H1 (cell line): ENCODE data around the gene CDH12. TPM values are rescaled to one million over a fixed set of nuclear protein-coding genes. Genes with fewer than 3 reads are reported as not detected.

ENCODE experiments used
- ATF3 ChIP-seq: IDR thresholded peaks from 2 replicates; pipeline ENCODE4 v1.6.1; 2011; ENCODE audit warnings: low read depth, mild to moderate bottlenecking, low read length; ENCODE audit not compliant: insufficient read depth
- FOSL1 ChIP-seq: IDR thresholded peaks from 2 replicates; pipeline ENCODE4 v1.6.1; 2011; ENCODE audit warnings: mild to moderate bottlenecking, low read depth, low read length, moderate library complexity; ENCODE audit not compliant: insufficient read depth
- MAX ChIP-seq: IDR thresholded peaks from 2 replicates; pipeline ENCODE4 v1.6.1; 2012; ENCODE audit warnings: inconsistent platforms
- polyA plus RNA-seq, 7 experiments: library from polyadenylated mRNA; depleted of rRNA in 3 of 7; stranded (reverse) in 5 of 7; unstranded in 2 of 7; fragments of >200 nt in 5 of 7; fragments of 200-250 nt in 2 of 7; gene quantifications; 1 replicate in 5 of 7; 2 replicates in 1 of 7; 4 replicates in 1 of 7; pipeline versions ENCODE4 v1.2.1 to v1.2.3, GENCODE V29; 2011 to 2013; ENCODE audit warnings: missing spikeins in 2 of 7, mixed read lengths in 2 of 7
- total RNA-seq: library from RNA; stranded (reverse); fragmentation: NEBNext Ultra II Directional; extraction: Animal tissue kit (Norgen Biotek cat#: 25700); gene quantifications from 2 replicates; pipeline ENCODE4 v1.2.1, GENCODE V29; 2021

CDH12 gene
- total and polyA plus RNA-seq, 2 of the 8 experiments (the other 6 are each of a cell fraction or from before 2014, with no cell fraction given): 0.03 TPM; not detected in 1

GRCh38 chr5:22889720-22890119 is 36.6 kb upstream of the CDH12 start (continued):
- TF ChIP-seq MAX: no peak
- TF ChIP-seq ATF3: no peak
- TF ChIP-seq FOSL1: no peak
